HCT116 (cell line): ENCODE data around the gene TBXAS1. TPM values are rescaled to one million over a fixed set of nuclear protein-coding genes. Genes with fewer than 3 reads are reported as not detected.

Source experiments
- ATAC-seq: fragments of 200-7000 bp; cut with Tn5 transposase; 2 replicates; pipeline ENCODE4 v1.9.1; 2020; ENCODE audit warnings: mild to moderate bottlenecking, moderate library complexity
- BruUV-seq: library from RNA; stranded (reverse); fragments of 400-500 nt; replicated peaks from 2 replicates; lab custom pipeline; 2021; lab: Mats Ljungman, UMichigan
- CTCF ChIA-PET: fragments of 300-600 bp; sonication (Branson Sonifier 250); formaldehyde crosslinking; loops from one replicate; lab custom pipeline; 2021; ENCODE audit warnings: antibody characterized with exemption; lab: Charles Lee
- POLR2A ChIA-PET: fragments of 300-600, 350-600 bp; sonication (Branson Sonifier 250); formaldehyde crosslinking; loops from one replicate; lab custom pipeline; 2021; ENCODE audit warnings: antibody characterized with exemption; lab: Charles Lee
- RAD21 ChIA-PET, 2 experiments: fragments of 300-600 bp; sonication (Branson Sonifier 250); formaldehyde crosslinking; loops; one replicate each; lab custom pipeline; 2023; ENCODE audit warnings: low total read pairs in 2 of 2; ENCODE audit not compliant: uncharacterized antibody in 2 of 2, unreplicated experiment in 2 of 2, low non-redundant PET in 1 of 2; lab: Charles Lee
- DNase-seq: peaks from one replicate; pipeline ENCODE4 v3.0.0-alpha.2; 2010; ENCODE audit warnings: low read depth, low spot score
- H2AFZ ChIP-seq: fragments of 200-600 bp; shearing (Covaris generic), sonication (generic); 2 replicates; pipeline ENCODE4 v1.6.1; 2017; ENCODE audit warnings: low read depth, mixed run types, mixed read lengths, antibody characterized with exemption, low read length; ENCODE audit not compliant: poor library complexity, severe bottlenecking
- H3K27ac ChIP-seq: 2 replicates; pipeline ENCODE4 v1.5.1; 2012; ENCODE audit warnings: low read depth, low read length
- H3K27me3 ChIP-seq: fragments of 200-600 bp; sonication (generic); 2 replicates; pipeline ENCODE4 v1.6.1; 2016; ENCODE audit warnings: mixed run types, low read length, mixed read lengths; ENCODE audit not compliant: insufficient read depth
- H3K36me3 ChIP-seq, 2 experiments: fragments of 200-500 bp in 1 of 2; fragments of 200-600 bp in 1 of 2; sonication (Bioruptor generic) in 1 of 2; sonication (generic) in 1 of 2; 2 replicates each; pipeline versions ENCODE4 v1.5.1 to v1.6.1; 2014 to 2016; ENCODE audit warnings: low read length in 2 of 2, inconsistent platforms in 1 of 2, mixed read lengths in 1 of 2, mixed run types in 1 of 2; ENCODE audit not compliant: insufficient read depth in 2 of 2, control insufficient read depth in 1 of 2
- H3K4me1 ChIP-seq, 2 experiments: fragments of 200-600 bp in 1 of 2; sonication (generic) in 1 of 2; 2 replicates each; pipeline versions ENCODE4 v1.5.1 to v1.6.1; 2012 to 2017; ENCODE audit warnings: low read length in 2 of 2, inconsistent platforms in 1 of 2, mild to moderate bottlenecking in 1 of 2, mixed read lengths in 1 of 2, mixed run types in 1 of 2, moderate library complexity in 1 of 2; ENCODE audit not compliant: insufficient read depth in 2 of 2, control insufficient read depth in 1 of 2
- H3K4me2 ChIP-seq: fragments of 200-600 bp; sonication (generic); 2 replicates; pipeline ENCODE4 v1.6.1; 2017; ENCODE audit warnings: mixed run types, low read length, mixed read lengths
- H3K4me3 ChIP-seq, 2 experiments: fragments of 200-600 bp in 1 of 2; sonication (generic) in 1 of 2; replicated peaks in 1 of 2; 2 replicates each; pipeline ENCODE4 v1.5.1; 2011 to 2016; ENCODE audit warnings: low read length in 2 of 2, control low read depth in 1 of 2, low read depth in 1 of 2, mild to moderate bottlenecking in 1 of 2, mixed read lengths in 1 of 2, mixed run types in 1 of 2
- H3K79me2 ChIP-seq: fragments of 200-600 bp; sonication (generic); 2 replicates; pipeline ENCODE4 v1.6.1; 2017; ENCODE audit warnings: mild to moderate bottlenecking, mixed run types, low read length, moderate library complexity, mixed read lengths; ENCODE audit not compliant: insufficient read depth
- H3K9ac ChIP-seq: fragments of 200-600 bp; sonication (generic); 2 replicates; pipeline ENCODE4 v1.6.1; 2016; ENCODE audit warnings: low read length, mixed read lengths
- H3K9me2 ChIP-seq: fragments of 200-600 bp; sonication (generic), shearing (Covaris generic); 2 replicates; pipeline ENCODE4 v1.6.1; 2017; ENCODE audit warnings: mixed run types, mild to moderate bottlenecking, moderate library complexity; ENCODE audit not compliant: insufficient read depth
- H3K9me3 ChIP-seq, 2 experiments: fragments of 200-500 bp in 1 of 2; fragments of 200-600 bp in 1 of 2; sonication (Bioruptor generic) in 1 of 2; sonication (generic) in 1 of 2; 2 replicates each; pipeline ENCODE4 v1.6.1; 2014 to 2017; ENCODE audit warnings: low read length in 2 of 2, mixed read lengths in 2 of 2, inconsistent platforms in 1 of 2, low read depth in 1 of 2, mild to moderate bottlenecking in 1 of 2, mixed run types in 1 of 2, moderate library complexity in 1 of 2; ENCODE audit not compliant: control insufficient read depth in 1 of 2, insufficient read depth in 1 of 2
- H4K20me1 ChIP-seq: fragments of 200-600 bp; sonication (generic), shearing (Covaris generic); 2 replicates; pipeline ENCODE4 v1.6.1; 2017; ENCODE audit warnings: mixed run types, mild to moderate bottlenecking, moderate library complexity; ENCODE audit not compliant: insufficient read depth
- CEBPB ChIP-seq: IDR thresholded peaks from 2 replicates; pipeline ENCODE4 v1.6.1; 2012; ENCODE audit warnings: low read depth
- EGR1 ChIP-seq: IDR thresholded peaks from 2 replicates; pipeline ENCODE4 v1.6.1; 2012; ENCODE audit warnings: low read depth
- EZH2 ChIP-seq: fragments of 200-600 bp; sonication (generic); IDR thresholded peaks from 2 replicates; pipeline ENCODE4 v1.6.1; 2017; ENCODE audit warnings: antibody characterized with exemption, mixed run types
- EZH2phosphoT487 ChIP-seq: fragments of 200-600 bp; IDR thresholded peaks from 2 replicates; pipeline ENCODE4 v1.6.1; 2018; ENCODE audit warnings: antibody characterized with exemption, borderline replicate concordance
- FOSL1 ChIP-seq: IDR thresholded peaks from 2 replicates; pipeline ENCODE4 v1.6.1; 2012; ENCODE audit warnings: low read depth
- MAX ChIP-seq: IDR thresholded peaks from 2 replicates; pipeline ENCODE4 v1.6.1; 2012
- POLR2A ChIP-seq: IDR thresholded peaks from 2 replicates; pipeline ENCODE4 v1.7.0; 2011; ENCODE audit warnings: borderline replicate concordance; ENCODE audit not compliant: insufficient read depth, insufficient read length; ENCODE audit errors: extremely low read depth
- RAD21 ChIP-seq: IDR thresholded peaks from 2 replicates; pipeline ENCODE4 v1.6.1; 2012; ENCODE audit warnings: low read depth, mild to moderate bottlenecking
- SIN3A ChIP-seq: IDR thresholded peaks from 2 replicates; pipeline ENCODE4 v1.6.1; 2012; ENCODE audit warnings: low read depth
- TCF7L2 ChIP-seq: IDR thresholded peaks from 2 replicates; pipeline ENCODE4 v1.7.0; 2011; ENCODE audit warnings: borderline replicate concordance, inconsistent platforms; ENCODE audit not compliant: insufficient read depth, insufficient read length; ENCODE audit errors: extremely low read depth
- ZFX ChIP-seq: fragments of 450-650 bp; IDR thresholded peaks from 2 replicates; pipeline ENCODE4 v1.6.1; 2017
- intact Hi-C: fragments of 100-400 bp; cut with micrococcal nuclease; formaldehyde crosslinking; loops from 2 replicates; pipeline ENCODE4 v1.10.0; 2022
- total RNA-seq: library from RNA; stranded (reverse); gene quantifications from one replicate; pipeline ENCODE4 v1.2.1, GENCODE V29; 2021; ENCODE audit not compliant: unreplicated experiment
- TF ChIP-seq, protein P1 (sequence below), 3 experiments: fragments of 200-600 bp in 1 of 3; sonication (generic) in 1 of 3; IDR thresholded peaks in 2 of 3; conservative IDR thresholded peaks in 1 of 3; 2 replicates each; pipeline ENCODE4 v1.5.1; 2012 to 2017; ENCODE audit warnings: low read depth in 2 of 3, low read length in 2 of 3, antibody characterized with exemption in 1 of 3, borderline replicate concordance in 1 of 3, control low read depth in 1 of 3, mild to moderate bottlenecking in 1 of 3, mixed read lengths in 1 of 3, mixed run types in 1 of 3, moderate library complexity in 1 of 3; ENCODE audit not compliant: insufficient read depth in 1 of 3
- TF ChIP-seq, protein P2 (sequence below): IDR thresholded peaks from 2 replicates; pipeline ENCODE4 v1.6.1; 2012; ENCODE audit warnings: low read depth

Gene TBXAS1
- total RNA-seq, 1 experiment from 2014 or later: 1.4 TPM

DNA sequence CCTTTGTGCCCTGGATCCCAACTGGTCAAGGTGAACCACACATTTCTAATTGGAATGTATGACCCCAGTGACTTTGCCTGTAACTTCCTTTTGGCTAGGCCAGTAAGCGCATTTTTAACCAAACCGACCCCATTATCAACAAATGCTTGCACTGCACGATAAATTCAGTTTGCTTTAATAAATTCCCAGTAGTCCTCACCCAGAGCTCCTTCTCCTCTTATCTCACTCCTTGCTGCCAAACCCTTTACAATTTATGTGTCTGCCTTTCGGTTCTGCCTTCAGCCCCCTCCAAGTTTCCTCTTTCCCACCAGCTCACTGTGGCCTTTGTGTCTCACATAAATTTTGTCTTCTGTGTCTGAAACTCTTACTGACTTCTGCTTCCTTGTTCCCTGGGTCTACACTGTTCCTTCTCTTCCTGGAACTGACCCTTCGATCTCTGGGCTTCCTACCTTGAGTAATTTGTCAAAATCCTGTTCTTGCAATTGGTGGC, 59.0 kb downstream of the TBXAS1 start:
- no peaks in the 10 kb centered on the region for H3K9me3 ChIP-seq
- BruUV-seq: no TSS peak
- no peak for DNase-seq
- H4K20me1 ChIP-seq: no peaks in the 10 kb centered on the region
- CTCF ChIA-PET: no interaction called here
- no peaks in the 10 kb centered on the region for H3K36me3 ChIP-seq
- no peak overlapping the region for H2AFZ ChIP-seq
- no peak overlapping the region for H3K4me2 ChIP-seq
- no peaks in the 10 kb centered on the region for H3K79me2 ChIP-seq
- no peak for ATAC-seq
- H3K27me3 ChIP-seq: no peaks in the 10 kb centered on the region
- POLR2A ChIA-PET: no interaction called here
- H3K27ac ChIP-seq: no peak overlapping the region
- intact Hi-C loops: no loop called here
- TF ChIP-seq FOSL1 (no peak), EZH2 (no peak), RAD21 (no peak), SIN3A (no peak), CEBPB (no peak), POLR2A (no peak), ZFX (no peak), EZH2phosphoT487 (no peak), EGR1 (no peak), MAX (no peak), TCF7L2 (no peak)
- TF ChIP-seq, protein P1, sequence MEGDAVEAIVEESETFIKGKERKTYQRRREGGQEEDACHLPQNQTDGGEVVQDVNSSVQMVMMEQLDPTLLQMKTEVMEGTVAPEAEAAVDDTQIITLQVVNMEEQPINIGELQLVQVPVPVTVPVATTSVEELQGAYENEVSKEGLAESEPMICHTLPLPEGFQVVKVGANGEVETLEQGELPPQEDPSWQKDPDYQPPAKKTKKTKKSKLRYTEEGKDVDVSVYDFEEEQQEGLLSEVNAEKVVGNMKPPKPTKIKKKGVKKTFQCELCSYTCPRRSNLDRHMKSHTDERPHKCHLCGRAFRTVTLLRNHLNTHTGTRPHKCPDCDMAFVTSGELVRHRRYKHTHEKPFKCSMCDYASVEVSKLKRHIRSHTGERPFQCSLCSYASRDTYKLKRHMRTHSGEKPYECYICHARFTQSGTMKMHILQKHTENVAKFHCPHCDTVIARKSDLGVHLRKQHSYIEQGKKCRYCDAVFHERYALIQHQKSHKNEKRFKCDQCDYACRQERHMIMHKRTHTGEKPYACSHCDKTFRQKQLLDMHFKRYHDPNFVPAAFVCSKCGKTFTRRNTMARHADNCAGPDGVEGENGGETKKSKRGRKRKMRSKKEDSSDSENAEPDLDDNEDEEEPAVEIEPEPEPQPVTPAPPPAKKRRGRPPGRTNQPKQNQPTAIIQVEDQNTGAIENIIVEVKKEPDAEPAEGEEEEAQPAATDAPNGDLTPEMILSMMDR (IDR thresholded peaks at IDR 0.05 in 2 of 3, conservative IDR thresholded peaks at IDR 0.05 in 1 of 3; ENCODE audit: borderline replicate concordance in 1 of 3, insufficient read depth in 1 of 3, low read depth in 2 of 3, low read length in 2 of 3): no peak
- TF ChIP-seq, protein P2, sequence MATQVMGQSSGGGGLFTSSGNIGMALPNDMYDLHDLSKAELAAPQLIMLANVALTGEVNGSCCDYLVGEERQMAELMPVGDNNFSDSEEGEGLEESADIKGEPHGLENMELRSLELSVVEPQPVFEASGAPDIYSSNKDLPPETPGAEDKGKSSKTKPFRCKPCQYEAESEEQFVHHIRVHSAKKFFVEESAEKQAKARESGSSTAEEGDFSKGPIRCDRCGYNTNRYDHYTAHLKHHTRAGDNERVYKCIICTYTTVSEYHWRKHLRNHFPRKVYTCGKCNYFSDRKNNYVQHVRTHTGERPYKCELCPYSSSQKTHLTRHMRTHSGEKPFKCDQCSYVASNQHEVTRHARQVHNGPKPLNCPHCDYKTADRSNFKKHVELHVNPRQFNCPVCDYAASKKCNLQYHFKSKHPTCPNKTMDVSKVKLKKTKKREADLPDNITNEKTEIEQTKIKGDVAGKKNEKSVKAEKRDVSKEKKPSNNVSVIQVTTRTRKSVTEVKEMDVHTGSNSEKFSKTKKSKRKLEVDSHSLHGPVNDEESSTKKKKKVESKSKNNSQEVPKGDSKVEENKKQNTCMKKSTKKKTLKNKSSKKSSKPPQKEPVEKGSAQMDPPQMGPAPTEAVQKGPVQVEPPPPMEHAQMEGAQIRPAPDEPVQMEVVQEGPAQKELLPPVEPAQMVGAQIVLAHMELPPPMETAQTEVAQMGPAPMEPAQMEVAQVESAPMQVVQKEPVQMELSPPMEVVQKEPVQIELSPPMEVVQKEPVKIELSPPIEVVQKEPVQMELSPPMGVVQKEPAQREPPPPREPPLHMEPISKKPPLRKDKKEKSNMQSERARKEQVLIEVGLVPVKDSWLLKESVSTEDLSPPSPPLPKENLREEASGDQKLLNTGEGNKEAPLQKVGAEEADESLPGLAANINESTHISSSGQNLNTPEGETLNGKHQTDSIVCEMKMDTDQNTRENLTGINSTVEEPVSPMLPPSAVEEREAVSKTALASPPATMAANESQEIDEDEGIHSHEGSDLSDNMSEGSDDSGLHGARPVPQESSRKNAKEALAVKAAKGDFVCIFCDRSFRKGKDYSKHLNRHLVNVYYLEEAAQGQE: no peak
- TF ChIP-seq, all 23 proteins: peak for 0
- H3K4me1 ChIP-seq: peaks cover 0 to 10% of the 10 kb centered on the region in 2 experiments; a peak in 1 of 4 replicates
- no peak overlapping the region for H3K4me3 ChIP-seq
- no peak overlapping the region for H3K9ac ChIP-seq
- RAD21 ChIA-PET: no interaction called here
- H3K9me2 ChIP-seq: no peaks in the 10 kb centered on the region
